H1 (cell line): Measurements from ENCODE around the gene ZBTB37. TPM values are rescaled to one million over a fixed set of nuclear protein-coding genes. Genes with fewer than 3 reads are reported as not detected.

Experiments
- BACH1 ChIP-seq: IDR thresholded peaks from 2 replicates; pipeline ENCODE4 v1.6.1; 2012; ENCODE audit warnings: low read length, improper control_type of control experiment
- CHD1 ChIP-seq: IDR thresholded peaks from 2 replicates; pipeline ENCODE4 v1.6.1; 2012; ENCODE audit warnings: low read depth, low read length, improper control_type of control experiment
- JUND ChIP-seq: IDR thresholded peaks from 2 replicates; pipeline ENCODE4 v1.6.1; 2011; ENCODE audit warnings: mild to moderate bottlenecking, improper control_type of control experiment, low read length
- RAD21 ChIP-seq, 2 experiments: IDR thresholded peaks in 1 of 2; conservative IDR thresholded peaks in 1 of 2; 2 replicates each; pipeline ENCODE4 v1.6.1; 2011; ENCODE audit warnings: low read depth in 2 of 2, low read length in 2 of 2, improper control_type of control experiment in 1 of 2, inconsistent platforms in 1 of 2, mild to moderate bottlenecking in 1 of 2, moderate library complexity in 1 of 2
- SP1 ChIP-seq: IDR thresholded peaks from 2 replicates; pipeline ENCODE4 v1.6.1; 2011; ENCODE audit warnings: low read depth, low read length
- polyA plus RNA-seq, 7 experiments: library from polyadenylated mRNA; depleted of rRNA in 3 of 7; stranded (reverse) in 5 of 7; unstranded in 2 of 7; fragments of >200 nt in 5 of 7; fragments of 200-250 nt in 2 of 7; gene quantifications; 1 replicate in 5 of 7; 2 replicates in 1 of 7; 4 replicates in 1 of 7; pipeline versions ENCODE4 v1.2.1 to v1.2.3, GENCODE V29; 2011 to 2013; ENCODE audit warnings: missing spikeins in 2 of 7, mixed read lengths in 2 of 7
- total RNA-seq: library from RNA; stranded (reverse); fragmentation: NEBNext Ultra II Directional; extraction: Animal tissue kit (Norgen Biotek cat#: 25700); gene quantifications from 2 replicates; pipeline ENCODE4 v1.2.1, GENCODE V29; 2021
- TF ChIP-seq, protein P1 (sequence below): fragments of 300-600 bp; sonication (generic); IDR thresholded peaks from 2 replicates; pipeline ENCODE4 v1.7.1; 2012; ENCODE audit warnings: low read length, moderate library complexity, mild to moderate bottlenecking, inconsistent platforms; ENCODE audit not compliant: insufficient replicate concordance

ZBTB37 gene
- total and polyA plus RNA-seq, 2 of the 8 experiments (the other 6 are each of a cell fraction or from before 2014, with no cell fraction given): 1.7 to 12.5 TPM

DNA sequence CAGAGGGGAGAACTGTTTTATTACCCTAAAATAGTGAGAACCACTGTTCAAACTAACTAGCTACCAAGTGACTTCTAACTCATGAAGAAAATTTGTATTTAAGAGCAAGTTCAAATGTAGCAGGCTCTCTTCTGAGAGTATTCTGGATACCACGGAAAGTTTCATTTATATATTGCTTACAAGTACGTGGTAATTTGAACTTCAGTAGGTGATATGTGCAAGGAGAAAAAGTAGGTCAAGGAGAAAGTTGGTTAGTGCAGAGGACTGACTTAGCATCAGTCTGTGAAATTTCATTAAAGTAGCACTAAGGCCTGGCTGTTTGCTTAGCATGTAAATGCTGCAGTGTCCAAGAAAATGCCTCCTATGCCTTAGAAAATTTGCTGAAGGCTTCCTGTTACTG lies 32.2 kb downstream of the ZBTB37 start (continued):
- TF ChIP-seq, protein P1, sequence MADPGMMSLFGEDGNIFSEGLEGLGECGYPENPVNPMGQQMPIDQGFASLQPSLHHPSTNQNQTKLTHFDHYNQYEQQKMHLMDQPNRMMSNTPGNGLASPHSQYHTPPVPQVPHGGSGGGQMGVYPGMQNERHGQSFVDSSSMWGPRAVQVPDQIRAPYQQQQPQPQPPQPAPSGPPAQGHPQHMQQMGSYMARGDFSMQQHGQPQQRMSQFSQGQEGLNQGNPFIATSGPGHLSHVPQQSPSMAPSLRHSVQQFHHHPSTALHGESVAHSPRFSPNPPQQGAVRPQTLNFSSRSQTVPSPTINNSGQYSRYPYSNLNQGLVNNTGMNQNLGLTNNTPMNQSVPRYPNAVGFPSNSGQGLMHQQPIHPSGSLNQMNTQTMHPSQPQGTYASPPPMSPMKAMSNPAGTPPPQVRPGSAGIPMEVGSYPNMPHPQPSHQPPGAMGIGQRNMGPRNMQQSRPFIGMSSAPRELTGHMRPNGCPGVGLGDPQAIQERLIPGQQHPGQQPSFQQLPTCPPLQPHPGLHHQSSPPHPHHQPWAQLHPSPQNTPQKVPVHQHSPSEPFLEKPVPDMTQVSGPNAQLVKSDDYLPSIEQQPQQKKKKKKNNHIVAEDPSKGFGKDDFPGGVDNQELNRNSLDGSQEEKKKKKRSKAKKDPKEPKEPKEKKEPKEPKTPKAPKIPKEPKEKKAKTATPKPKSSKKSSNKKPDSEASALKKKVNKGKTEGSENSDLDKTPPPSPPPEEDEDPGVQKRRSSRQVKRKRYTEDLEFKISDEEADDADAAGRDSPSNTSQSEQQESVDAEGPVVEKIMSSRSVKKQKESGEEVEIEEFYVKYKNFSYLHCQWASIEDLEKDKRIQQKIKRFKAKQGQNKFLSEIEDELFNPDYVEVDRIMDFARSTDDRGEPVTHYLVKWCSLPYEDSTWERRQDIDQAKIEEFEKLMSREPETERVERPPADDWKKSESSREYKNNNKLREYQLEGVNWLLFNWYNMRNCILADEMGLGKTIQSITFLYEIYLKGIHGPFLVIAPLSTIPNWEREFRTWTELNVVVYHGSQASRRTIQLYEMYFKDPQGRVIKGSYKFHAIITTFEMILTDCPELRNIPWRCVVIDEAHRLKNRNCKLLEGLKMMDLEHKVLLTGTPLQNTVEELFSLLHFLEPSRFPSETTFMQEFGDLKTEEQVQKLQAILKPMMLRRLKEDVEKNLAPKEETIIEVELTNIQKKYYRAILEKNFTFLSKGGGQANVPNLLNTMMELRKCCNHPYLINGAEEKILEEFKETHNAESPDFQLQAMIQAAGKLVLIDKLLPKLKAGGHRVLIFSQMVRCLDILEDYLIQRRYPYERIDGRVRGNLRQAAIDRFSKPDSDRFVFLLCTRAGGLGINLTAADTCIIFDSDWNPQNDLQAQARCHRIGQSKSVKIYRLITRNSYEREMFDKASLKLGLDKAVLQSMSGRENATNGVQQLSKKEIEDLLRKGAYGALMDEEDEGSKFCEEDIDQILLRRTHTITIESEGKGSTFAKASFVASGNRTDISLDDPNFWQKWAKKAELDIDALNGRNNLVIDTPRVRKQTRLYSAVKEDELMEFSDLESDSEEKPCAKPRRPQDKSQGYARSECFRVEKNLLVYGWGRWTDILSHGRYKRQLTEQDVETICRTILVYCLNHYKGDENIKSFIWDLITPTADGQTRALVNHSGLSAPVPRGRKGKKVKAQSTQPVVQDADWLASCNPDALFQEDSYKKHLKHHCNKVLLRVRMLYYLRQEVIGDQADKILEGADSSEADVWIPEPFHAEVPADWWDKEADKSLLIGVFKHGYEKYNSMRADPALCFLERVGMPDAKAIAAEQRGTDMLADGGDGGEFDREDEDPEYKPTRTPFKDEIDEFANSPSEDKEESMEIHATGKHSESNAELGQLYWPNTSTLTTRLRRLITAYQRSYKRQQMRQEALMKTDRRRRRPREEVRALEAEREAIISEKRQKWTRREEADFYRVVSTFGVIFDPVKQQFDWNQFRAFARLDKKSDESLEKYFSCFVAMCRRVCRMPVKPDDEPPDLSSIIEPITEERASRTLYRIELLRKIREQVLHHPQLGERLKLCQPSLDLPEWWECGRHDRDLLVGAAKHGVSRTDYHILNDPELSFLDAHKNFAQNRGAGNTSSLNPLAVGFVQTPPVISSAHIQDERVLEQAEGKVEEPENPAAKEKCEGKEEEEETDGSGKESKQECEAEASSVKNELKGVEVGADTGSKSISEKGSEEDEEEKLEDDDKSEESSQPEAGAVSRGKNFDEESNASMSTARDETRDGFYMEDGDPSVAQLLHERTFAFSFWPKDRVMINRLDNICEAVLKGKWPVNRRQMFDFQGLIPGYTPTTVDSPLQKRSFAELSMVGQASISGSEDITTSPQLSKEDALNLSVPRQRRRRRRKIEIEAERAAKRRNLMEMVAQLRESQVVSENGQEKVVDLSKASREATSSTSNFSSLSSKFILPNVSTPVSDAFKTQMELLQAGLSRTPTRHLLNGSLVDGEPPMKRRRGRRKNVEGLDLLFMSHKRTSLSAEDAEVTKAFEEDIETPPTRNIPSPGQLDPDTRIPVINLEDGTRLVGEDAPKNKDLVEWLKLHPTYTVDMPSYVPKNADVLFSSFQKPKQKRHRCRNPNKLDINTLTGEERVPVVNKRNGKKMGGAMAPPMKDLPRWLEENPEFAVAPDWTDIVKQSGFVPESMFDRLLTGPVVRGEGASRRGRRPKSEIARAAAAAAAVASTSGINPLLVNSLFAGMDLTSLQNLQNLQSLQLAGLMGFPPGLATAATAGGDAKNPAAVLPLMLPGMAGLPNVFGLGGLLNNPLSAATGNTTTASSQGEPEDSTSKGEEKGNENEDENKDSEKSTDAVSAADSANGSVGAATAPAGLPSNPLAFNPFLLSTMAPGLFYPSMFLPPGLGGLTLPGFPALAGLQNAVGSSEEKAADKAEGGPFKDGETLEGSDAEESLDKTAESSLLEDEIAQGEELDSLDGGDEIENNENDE: no peak
- TF ChIP-seq SP1: no peak
- TF ChIP-seq CHD1: no peak
- TF ChIP-seq BACH1: no peak
- no peak for TF ChIP-seq JUND
- no peak for TF ChIP-seq RAD21 (IDR thresholded peaks at IDR 0.05 in 1 of 2, conservative IDR thresholded peaks at IDR 0.05 in 1 of 2; ENCODE audit: low read depth in 2 of 2, low read length in 2 of 2)
